GM18499 (cell line): Measurements from ENCODE around the gene S100A1.
"Not testable (repeated sequence)": the region's sequence is repeated elsewhere in the genome, so short reads cannot be mapped to it uniquely, and the experiment has no call there.

Source experiments
- ATAC-seq: cut with Tn5 transposase; IDR thresholded peaks from one replicate; pipeline ENCODE4 v1.9.1; 2021; ENCODE audit warnings: moderate number of reproducible peaks; ENCODE audit not compliant: insufficient read depth, unreplicated experiment

S100A1 gene

GRCh38 chr1:153627715-153628626, at the start of gene S100A1:
TSS of gene S100A1 (plus strand) at chr1:153628434. CDS start at chr1:153630522, 2,088 bp downstream.
- ATAC-seq: no peak

GRCh38 chr1:153578490-153578889, 49.7 kb upstream of the S100A1 start:
- ATAC-seq: no peak

GRCh38 chr1:153578936-153579335, 49.3 kb upstream of the S100A1 start:
- no peak for ATAC-seq

GRCh38 chr1:153582836-153583235, 45.4 kb upstream of the S100A1 start:
- not testable (repeated sequence) for ATAC-seq

GRCh38 chr1:153583514-153583913, 44.7 kb upstream of the S100A1 start:
- ATAC-seq: not testable (repeated sequence)

- ATAC-seq: no peak
These were observed 44.3 kb upstream of the S100A1 start for GRCh38 chr1:153583976-153584375.

- no peak for ATAC-seq
These were observed 43.2 kb upstream of the S100A1 start for GRCh38 chr1:153585006-153585405.

GRCh38 chr1:153586347-153586746, 41.9 kb upstream of the S100A1 start:
- ATAC-seq: no peak

GRCh38 chr1:153587314-153587713, 40.9 kb upstream of the S100A1 start:
- ATAC-seq: no peak

GRCh38 chr1:153588033-153588432, 40.2 kb upstream of the S100A1 start:
- ATAC-seq: not testable (repeated sequence)

- ATAC-seq: no peak
These were observed 39.8 kb upstream of the S100A1 start for GRCh38 chr1:153588482-153588881.

GRCh38 chr1:153592748-153593147, 35.5 kb upstream of the S100A1 start:
- ATAC-seq: no peak

GRCh38 chr1:153597206-153597605, 31.0 kb upstream of the S100A1 start:
- no peak for ATAC-seq

GRCh38 chr1:153598309-153599172, 29.7 kb upstream of the S100A1 start:
- ATAC-seq: peak; percentile 85

- no peak for ATAC-seq
These were observed 28.4 kb upstream of the S100A1 start for GRCh38 chr1:153599847-153600246.

- no peak for ATAC-seq
These were observed 25.5 kb upstream of the S100A1 start for GRCh38 chr1:153602749-153603148.

GRCh38 chr1:153606194-153606593, 22.0 kb upstream of the S100A1 start:
- ATAC-seq: no peak

GRCh38 chr1:153607381-153607780, 20.9 kb upstream of the S100A1 start:
- no peak for ATAC-seq

GRCh38 chr1:153608089-153608682, 20.0 kb upstream of the S100A1 start:
- ATAC-seq: no peak

GRCh38 chr1:153608742-153609584, 19.3 kb upstream of the S100A1 start:
- no peak for ATAC-seq
